OCI-M2 (cell line): ENCODE measurements around the gene RPL28.
"Not testable (repeated sequence)": the region's sequence is repeated elsewhere in the genome, so short reads cannot be mapped to it uniquely, and the experiment has no call there.

Experiments
- DNase-seq: peaks from one replicate; lab custom pipeline; 2025; ENCODE audit not compliant: unreplicated experiment; lab: John Stamatoyannopoulos, UW

RPL28 gene

DNA sequence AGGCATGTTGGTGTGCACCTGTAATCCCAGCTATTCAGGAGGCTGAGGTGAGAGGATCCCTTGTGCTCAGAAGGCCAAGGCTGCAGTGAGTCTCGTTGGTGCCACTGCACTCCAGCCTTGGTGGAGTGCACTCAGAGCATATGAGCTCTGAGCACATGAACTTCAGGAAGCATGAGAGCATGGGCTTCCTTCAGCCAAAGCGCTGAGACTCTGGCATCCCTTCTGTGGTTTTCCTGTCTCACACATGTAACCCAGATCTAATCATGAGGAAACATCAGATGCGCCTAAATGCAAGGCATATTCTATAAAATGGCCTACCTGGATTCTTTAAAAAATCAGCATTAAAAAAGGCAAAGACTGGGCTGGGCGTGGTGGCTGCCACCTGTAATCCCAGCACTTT lies 35.5 kb downstream of the RPL28 start:
- DNase-seq, result not testable (repeated sequence)

DNA sequence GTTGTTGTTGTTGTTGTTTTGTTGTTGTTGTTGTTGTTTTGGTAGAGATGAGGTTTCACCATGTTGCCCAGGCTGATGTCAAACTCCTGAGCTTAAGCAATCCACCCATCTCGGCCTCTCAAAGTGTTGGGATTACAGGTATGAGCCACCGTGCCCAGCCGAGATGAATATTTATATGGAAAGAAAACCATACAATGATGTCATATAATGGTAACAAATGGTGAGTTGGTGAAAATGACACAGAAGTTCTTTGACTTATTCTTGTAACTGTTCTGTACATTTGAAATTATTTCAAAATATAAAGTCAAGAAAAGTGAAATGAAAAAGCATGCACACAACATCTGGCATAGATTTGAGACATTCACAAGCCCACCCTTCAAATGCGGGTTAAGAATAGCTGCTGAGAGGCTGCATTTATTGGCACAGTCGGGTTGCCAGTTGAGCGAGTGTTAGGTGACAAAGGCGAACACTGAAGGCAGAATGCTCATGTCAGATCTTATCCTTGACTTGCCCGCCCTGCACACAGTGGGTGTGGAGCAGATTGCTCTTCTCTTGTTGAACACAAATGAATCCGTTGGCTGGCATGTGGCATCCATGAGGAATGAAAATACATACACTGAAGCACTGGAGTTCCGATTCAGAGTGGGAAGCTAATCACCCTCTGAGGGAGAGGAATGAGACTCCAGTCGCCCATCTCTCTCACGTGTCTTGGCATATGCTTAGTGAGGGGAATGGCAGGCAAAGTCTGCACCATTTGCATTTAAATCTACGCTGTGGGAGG lies 37.7 kb downstream of the RPL28 start:
- DNase-seq, result no peak

DNA sequence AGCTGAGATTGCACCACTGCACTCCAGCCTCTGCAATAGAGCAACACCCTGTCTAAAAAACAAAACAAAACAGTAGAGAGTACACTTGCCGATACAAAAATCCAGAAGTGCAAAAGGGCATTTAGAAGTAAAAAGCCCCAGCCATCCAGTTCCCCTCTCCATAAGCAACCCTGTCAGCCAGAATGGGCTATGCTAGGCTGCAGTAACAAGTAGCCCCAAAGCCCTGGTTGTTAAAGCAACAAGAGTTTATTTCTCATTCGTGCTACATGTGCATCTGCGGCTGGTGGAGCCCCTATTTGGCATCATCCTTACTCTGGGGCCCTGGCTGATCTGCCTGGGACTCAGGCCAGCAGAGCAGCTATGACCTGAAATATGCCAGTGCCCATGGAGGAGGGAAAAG lies 38.8 kb downstream of the RPL28 start:
- DNase-seq, result no peak

DNA sequence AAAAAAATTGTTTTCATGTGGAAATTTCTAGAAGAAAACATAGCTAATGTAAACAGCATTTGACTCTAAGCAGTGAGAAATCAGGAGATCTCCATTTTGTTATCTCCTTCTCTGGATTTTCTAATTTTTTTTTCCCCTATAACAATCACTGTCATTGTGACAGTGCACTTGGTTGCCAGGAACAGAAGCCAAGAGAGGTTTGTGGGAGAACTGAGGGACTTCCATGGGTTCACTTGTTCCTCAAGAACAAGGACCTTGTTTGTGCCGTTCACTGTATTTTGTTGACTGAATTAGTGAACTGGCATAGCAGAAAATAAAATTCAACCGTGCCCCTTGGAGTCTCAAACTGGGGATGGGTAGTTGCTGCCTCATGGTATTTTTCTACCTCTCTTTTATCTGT lies 40.3 kb downstream of the RPL28 start:
- no peak for DNase-seq

- no peak for DNase-seq
Measured at GRCh38 chr19:55431183-55431582, 45.5 kb downstream of the RPL28 start.

DNA sequence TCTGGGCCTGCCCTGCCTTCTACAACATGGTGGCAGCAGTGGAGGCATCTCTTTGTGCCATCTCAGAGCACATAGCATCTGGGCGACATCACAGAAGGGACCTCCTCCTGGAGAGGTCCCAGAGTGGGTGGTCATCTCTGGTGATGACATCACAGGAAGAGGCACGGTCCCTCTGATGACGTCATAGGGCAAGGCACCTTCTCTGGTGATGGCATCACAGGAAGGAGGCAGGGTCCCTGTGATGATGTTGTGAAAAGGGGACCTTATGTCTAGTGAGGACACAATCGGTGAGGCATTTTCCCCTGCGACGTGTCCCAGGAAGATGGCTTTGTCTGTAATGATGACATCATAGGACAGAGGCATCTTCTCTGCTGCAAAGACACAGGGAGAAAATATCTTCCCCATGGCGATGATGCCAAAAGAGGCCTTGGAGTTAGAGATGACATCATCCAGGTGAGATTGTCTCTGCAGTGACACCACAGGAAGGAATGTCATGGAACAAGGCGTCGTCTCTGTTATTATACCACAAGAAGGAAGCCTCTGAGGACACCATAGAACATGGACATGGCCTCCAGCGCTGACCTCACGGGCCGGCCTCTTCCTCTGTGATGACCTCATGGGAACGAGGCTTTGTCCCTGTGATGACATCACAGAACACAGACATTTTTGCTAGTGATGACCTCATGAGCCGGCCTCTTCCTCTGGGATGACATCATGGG lies 46.7 kb downstream of the RPL28 start:
- DNase-seq, result no peak

GRCh38 chr19:55433292-55433691 lies 47.6 kb downstream of the RPL28 start:
- no peak for DNase-seq

- DNase-seq, result no peak
Measured at GRCh38 chr19:55434356-55434919, 48.7 kb downstream of the RPL28 start.

DNA sequence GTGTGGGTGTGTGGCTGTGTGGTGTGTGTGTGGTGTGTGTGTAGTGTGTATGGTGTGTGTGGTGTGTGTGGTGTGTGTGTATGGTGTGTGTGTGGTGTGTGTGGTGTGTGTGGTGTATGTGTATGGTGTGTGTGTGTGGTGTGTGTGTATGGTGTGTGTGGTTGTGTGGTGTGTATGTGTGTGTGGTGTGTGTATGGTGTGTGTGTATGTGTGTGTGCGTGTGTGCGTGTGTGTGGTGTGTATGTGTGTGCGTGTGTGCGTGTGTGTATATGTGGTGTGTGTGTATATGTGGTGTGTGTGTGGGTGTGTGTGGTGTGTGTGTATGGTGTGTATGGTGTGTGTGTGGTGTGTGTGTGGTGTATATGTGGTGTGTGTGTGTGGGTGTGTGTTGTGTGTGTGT lies 49.3 kb downstream of the RPL28 start:
- DNase-seq, result no peak

DNA sequence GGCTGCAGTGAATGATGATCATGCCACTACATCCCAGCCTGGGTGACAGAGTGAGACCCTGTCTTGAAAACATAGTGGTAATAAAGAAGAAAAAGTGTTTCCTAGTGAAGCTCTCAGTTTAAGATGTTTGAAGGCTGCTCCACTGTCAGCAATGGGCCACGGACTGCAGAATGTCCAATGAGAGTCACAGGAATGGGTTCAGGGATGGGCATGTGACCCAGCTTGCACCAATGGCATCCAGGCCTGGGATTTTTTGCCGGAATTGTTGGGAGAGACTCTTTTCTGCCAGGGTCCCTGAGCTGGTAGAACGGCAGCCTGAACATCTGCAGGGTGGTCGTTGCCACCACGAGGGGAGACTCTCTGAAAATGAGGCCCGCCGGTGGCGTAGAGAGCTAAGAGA lies 51.1 kb downstream of the RPL28 start:
- DNase-seq, result no peak

DNA sequence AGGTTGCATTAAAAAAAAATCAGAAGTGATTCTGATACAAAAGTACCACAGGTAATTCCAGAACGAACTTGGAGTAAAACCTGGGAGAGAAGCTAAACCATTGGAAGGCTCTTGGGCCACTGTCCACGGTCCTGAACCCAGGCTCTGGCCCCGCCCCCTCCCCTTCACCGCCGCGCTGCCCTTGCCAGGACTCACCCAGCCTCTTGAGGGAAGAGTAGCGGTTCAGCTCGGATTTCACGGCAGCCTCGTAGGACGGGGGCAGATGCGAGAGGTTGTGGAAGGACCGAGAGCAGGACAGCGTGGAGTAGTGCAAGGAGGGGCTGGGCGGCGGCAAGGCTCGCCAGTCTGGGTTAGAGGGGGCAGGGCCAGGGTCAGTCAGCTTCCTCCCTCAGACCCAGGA lies 51.7 kb downstream of the RPL28 start:
- DNase-seq, result peak; percentile 44

- no peak for DNase-seq
Measured at GRCh38 chr19:55439052-55439451, 53.3 kb downstream of the RPL28 start.

DNA sequence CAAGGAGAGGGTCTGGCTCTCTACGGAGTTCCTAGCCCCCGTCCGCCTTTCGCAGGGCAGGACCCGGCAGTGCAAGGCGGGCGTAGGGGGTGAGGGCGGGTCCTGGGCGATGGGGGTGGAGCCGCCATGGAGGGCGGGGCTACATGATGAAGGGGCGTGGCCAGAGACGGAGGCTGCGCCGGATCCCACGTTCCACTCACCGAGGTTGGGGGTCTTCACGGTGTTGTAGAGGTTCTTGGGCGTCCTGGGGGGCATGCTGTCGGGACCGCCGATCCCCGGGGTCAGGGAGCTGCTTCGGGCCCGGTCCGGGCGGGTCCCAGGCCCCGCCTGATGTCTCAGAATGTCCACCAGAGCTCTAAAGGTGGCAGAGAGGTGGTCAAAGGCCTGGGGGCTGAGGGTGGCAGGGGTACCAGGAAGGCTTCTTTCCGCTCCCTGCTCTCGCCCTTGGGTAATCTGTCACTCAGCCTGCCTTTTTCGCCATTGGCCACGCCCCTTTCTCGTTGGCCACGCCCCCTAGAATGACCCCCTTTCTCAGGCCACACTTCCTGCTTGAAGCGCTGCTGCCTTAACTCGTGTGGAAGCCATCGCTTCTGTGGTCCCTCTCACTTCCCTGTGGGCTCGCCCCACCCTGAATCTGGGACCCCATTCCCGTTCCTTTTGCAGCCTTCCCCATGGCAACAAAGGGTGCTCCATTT lies 54.8 kb downstream of the RPL28 start:
- DNase-seq, result no peak

DNA sequence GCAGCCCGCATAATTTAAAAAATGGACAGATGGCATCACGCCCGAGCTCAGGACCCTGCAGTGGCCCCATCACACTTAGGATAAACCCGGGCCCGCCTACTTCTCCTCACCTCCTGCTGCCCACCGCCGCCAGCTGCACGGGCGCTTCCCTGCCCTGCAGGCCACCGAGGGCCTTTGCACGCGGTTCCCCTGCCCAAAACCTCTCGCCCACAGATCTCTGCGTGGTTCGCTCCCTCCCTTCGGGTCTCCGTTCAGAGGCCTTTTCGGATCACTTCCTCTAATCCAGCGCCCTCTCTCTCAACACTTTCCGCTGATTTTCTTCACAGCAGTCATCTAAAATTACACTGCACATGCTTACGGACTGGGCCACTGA lies 55.6 kb downstream of the RPL28 start:
- no peak for DNase-seq

- no peak for DNase-seq
Measured at GRCh38 chr19:55441692-55442321, 56.1 kb downstream of the RPL28 start.

DNA sequence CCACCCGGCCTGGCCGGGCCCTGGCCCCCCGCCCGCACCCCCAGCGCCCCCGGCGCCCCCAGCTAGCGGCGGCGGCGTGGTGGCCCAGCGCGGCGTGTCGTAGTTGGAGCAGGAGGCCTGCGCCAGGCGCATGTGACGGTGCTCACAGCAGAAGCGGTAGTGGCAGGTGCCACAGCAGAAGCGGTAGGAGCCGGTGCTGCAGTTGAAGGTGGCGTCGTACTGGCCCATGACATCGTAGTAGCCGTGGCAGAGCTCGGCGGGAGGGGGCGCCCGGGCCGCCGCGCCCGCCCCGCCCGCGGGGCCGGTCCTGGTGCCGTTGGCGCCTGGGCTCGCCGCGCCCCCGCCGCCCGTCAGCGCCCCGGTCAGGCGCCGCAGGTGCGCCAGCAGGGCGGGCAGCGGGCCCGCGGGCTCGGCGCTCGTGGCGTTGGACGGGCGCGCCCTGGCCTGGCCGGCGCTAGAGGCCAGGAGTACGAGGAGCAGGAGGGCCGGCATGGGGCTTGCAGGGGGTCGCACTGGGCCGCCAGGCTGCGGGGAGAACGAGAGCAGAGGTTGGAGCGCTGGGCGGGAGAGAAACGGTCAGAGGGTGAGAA lies 56.7 kb downstream of the RPL28 start:
- no peak for DNase-seq

GRCh38 chr19:55443045-55443823 lies 57.5 kb downstream of the RPL28 start, which contains the start of gene SHISA7:
Gene SHISA7, minus strand, starts transcription at chr19:55443300. Its CDS starts 437 bp downstream, at chr19:55442863.
- DNase-seq, result no peak

DNA sequence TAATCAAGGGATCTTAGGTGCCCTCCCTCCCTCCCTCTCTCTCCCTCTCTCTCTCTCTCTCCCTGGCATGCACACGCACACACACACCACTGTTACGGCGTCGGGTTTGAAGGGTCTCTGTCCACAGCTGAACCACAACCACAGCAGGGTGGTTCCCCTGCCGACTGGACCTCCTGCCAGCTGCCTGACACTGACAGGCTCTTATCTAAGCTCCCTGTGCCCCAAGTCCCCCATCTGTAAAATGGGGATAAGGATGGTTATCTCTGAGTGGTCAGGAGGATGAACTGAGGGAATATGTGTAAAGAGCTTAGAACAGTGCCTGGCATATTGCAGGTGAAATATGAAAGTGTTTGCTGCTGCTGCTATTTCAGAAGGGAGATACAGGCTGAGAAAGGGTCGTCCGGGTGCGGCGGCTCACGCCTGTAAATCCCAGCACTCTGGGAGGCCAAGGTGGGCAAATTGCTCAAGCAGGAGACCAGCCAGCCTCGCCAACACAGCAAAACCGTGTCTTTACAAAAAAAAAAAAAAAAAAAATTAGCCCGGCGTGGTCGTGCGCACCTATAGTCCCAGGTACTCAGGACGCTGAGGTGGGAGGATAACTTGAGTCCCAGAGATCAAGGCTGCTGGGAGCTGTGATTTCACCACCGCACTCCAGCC lies 58.2 kb downstream of the RPL28 start:
- DNase-seq, result no peak

DNA sequence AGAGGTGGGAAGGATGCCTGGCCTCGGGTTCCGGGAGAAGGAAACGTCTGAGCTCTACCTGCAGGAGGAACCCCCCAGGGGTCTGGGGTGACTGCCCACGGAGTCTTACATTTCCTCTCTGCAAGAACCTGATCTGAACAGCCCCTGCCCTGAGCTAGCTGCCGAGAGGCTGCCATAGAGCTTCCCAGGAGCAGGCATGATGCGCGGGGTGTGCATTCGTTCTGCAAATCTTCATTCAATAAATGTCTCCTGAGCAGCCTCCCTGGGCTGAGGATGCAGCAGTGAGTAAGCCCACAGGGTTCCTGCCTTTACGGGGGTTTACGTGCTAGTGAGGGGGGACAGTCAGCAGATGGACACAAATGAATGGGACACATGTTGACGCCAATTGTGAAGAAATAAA lies 58.9 kb downstream of the RPL28 start:
- DNase-seq, result no peak

DNA sequence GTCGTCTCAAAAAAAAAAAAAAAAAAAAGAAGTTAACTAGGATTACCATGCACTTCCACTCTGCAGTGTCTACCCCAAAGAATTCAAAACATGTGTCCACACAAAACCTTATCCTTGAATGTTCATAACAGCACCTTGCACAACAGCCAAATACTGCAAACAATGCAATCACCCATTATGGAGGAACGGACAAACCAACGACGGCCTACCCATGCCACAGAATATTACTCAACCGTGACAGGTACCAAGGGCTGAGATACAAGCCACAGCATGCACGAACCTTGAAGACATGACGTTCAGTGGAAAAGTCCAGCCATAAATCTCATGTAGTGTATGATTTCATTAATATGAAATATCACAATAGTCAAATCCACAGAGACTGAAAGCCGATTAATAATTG lies 60.3 kb downstream of the RPL28 start:
- DNase-seq, result no peak
